Left ventricle myocardium inferior (tissue), 1 donor: ENCODE measurements around the gene TENT5C. TPM values are rescaled to one million over a fixed set of nuclear protein-coding genes. Genes with fewer than 3 reads are reported as not detected.

Source experiments
- DNase-seq: peaks from one replicate; pipeline ENCODE4 v3.0.0-alpha.2; 2020
- H3K27ac ChIP-seq: fragments of 200-600 bp; replicated peaks from 2 replicates; pipeline ENCODE4 v1.8.0; 2021
- H3K27me3 ChIP-seq: fragments of 200-600 bp; 2 replicates; pipeline ENCODE4 v1.8.0; 2021; ENCODE audit warnings: low read depth
- H3K36me3 ChIP-seq: fragments of 200-600 bp; 2 replicates; pipeline ENCODE4 v1.8.0; 2021
- H3K4me1 ChIP-seq: fragments of 200-600 bp; 2 replicates; pipeline ENCODE4 v1.8.0; 2021
- H3K4me3 ChIP-seq: fragments of 200-600 bp; 2 replicates; pipeline ENCODE4 v1.8.0; 2021; ENCODE audit warnings: mild to moderate bottlenecking, moderate library complexity
- H3K9me3 ChIP-seq: fragments of 200-600 bp; replicated peaks from 2 replicates; pipeline ENCODE4 v1.8.0; 2021
- CTCF ChIP-seq: fragments of 200-600 bp; IDR thresholded peaks from 2 replicates; pipeline ENCODE4 v1.8.0; 2021; ENCODE audit warnings: antibody characterized with exemption, mild to moderate bottlenecking, borderline replicate concordance
- intact Hi-C: fragments of 100-400 bp; cut with micrococcal nuclease; formaldehyde crosslinking; loops from one replicate; pipeline ENCODE4 v1.11.0; 2022
- total RNA-seq: library from RNA; stranded (reverse); fragmentation: NEBNext Ultra II Directional; extraction: Animal tissue kit (Norgen Biotek cat#: 25700); gene quantifications from one replicate; pipeline ENCODE4 v1.2.1, GENCODE V29; 2021
- donor health status: DM: no; HTN: yes; CAD: no; lungs with severe emphysema.

Gene TENT5C
- total RNA-seq, 1 donor from 2014 or later, result 14.9 TPM

- no peaks in the 10 kb centered on the region for H3K27me3 ChIP-seq
- peak overlapping the region; percentile 87 for H3K4me3 ChIP-seq
- no peak for DNase-seq
- no peaks in the 10 kb centered on the region for H3K9me3 ChIP-seq
- intact Hi-C loops, result no loop called here
- peaks cover 74% of the 10 kb centered on the region for H3K4me1 ChIP-seq
- H3K36me3 ChIP-seq, result no peaks in the 10 kb centered on the region
- no peak for TF ChIP-seq CTCF
- H3K27ac ChIP-seq, result peak overlapping the region; percentile 79
Measured at GRCh38 chr1:117607471-117607870, 1.6 kb downstream of the TENT5C start.

GRCh38 chr1:117608115-117608615, 2.3 kb downstream of the TENT5C start:
- H3K27ac ChIP-seq, result peak overlapping the region; percentile 79
- peak overlapping the region; percentile 87 for H3K4me3 ChIP-seq
- no peak for TF ChIP-seq CTCF
- intact Hi-C loops, result no loop called here
- no peaks in the 10 kb centered on the region for H3K36me3 ChIP-seq
- no peak for DNase-seq
- no peaks in the 10 kb centered on the region for H3K9me3 ChIP-seq
- H3K27me3 ChIP-seq, result no peaks in the 10 kb centered on the region
- peaks cover 81% of the 10 kb centered on the region for H3K4me1 ChIP-seq

- intact Hi-C loops, result no loop called here
- no peak for TF ChIP-seq CTCF
- DNase-seq, result no peak
- H3K4me3 ChIP-seq, result peak overlapping the region; percentile 87
- H3K27me3 ChIP-seq, result no peaks in the 10 kb centered on the region
- H3K27ac ChIP-seq, result peak overlapping the region; percentile 79
- H3K9me3 ChIP-seq, result no peaks in the 10 kb centered on the region
- no peaks in the 10 kb centered on the region for H3K36me3 ChIP-seq
- H3K4me1 ChIP-seq, result peaks cover 87% of the 10 kb centered on the region
Measured at GRCh38 chr1:117608758-117609157, 2.9 kb downstream of the TENT5C start.

GRCh38 chr1:117609471-117609911, 3.6 kb downstream of the TENT5C start:
- peak; percentile 44 for DNase-seq
- H3K4me3 ChIP-seq, result peak overlapping the region; percentile 87
- H3K9me3 ChIP-seq, result no peaks in the 10 kb centered on the region
- no peaks in the 10 kb centered on the region for H3K27me3 ChIP-seq
- no peaks in the 10 kb centered on the region for H3K36me3 ChIP-seq
- intact Hi-C loops, result no loop called here
- TF ChIP-seq CTCF, result no peak
- H3K27ac ChIP-seq, result peak overlapping the region; percentile 79
- H3K4me1 ChIP-seq, result peaks cover 94% of the 10 kb centered on the region

GRCh38 chr1:117610036-117610435, 4.2 kb downstream of the TENT5C start:
- peaks cover 96% of the 10 kb centered on the region for H3K4me1 ChIP-seq

More at GRCh38 chr1:117610036-117610435, 4.2 kb downstream of the TENT5C start:
- peak overlapping the region; percentile 79 for H3K27ac ChIP-seq
- no peaks in the 10 kb centered on the region for H3K27me3 ChIP-seq
- no peaks in the 10 kb centered on the region for H3K9me3 ChIP-seq
- no peak for TF ChIP-seq CTCF
- no peaks in the 10 kb centered on the region for H3K36me3 ChIP-seq
- intact Hi-C loops, result no loop called here
- DNase-seq, result no peak
- peak overlapping the region; percentile 87 for H3K4me3 ChIP-seq
